Measurements from ENCODE around the gene HIC1. TPM values are rescaled to one million over a fixed set of nuclear protein-coding genes. Genes with fewer than 3 reads are reported as not detected.

HIC1 gene
- total RNA-seq, 4 donors from 2014 or later = 9.1 to 32.5 (median 14.7) TPM

- Histone ChIP-seq H3K9me3 (no peaks in the 10 kb centered on the region), H3K4me1 (peaks cover 7 to 24% (median 11%) of the 10 kb centered on the region in 4 donors), H3K36me3 (no peaks in the 10 kb centered on the region), H3K27me3 (no peaks in the 10 kb centered on the region), H3K27ac (no peak overlapping the region), H3K4me3 (no peak overlapping the region)
- intact Hi-C loops (cut with DNase I; ENCODE audit: low total_unique reads) = no loop called here
- 75% methylated on average over 8 of the region's 8 CpGs; no CpG with 5 or more reads in 1 of the 2 donors for WGBS, 2 donors (ENCODE audit: low coverage in 1 of 2)
- in situ Hi-C loops (cut with MboI; ENCODE audit: low pct_ligation_motif_present in 1 of 4, low pct_unique_long_range_greater_than_20kb in 1 of 4, low sequenced_read_pairs in 3 of 4) = no loop called here
- TF ChIP-seq, protein P1, sequence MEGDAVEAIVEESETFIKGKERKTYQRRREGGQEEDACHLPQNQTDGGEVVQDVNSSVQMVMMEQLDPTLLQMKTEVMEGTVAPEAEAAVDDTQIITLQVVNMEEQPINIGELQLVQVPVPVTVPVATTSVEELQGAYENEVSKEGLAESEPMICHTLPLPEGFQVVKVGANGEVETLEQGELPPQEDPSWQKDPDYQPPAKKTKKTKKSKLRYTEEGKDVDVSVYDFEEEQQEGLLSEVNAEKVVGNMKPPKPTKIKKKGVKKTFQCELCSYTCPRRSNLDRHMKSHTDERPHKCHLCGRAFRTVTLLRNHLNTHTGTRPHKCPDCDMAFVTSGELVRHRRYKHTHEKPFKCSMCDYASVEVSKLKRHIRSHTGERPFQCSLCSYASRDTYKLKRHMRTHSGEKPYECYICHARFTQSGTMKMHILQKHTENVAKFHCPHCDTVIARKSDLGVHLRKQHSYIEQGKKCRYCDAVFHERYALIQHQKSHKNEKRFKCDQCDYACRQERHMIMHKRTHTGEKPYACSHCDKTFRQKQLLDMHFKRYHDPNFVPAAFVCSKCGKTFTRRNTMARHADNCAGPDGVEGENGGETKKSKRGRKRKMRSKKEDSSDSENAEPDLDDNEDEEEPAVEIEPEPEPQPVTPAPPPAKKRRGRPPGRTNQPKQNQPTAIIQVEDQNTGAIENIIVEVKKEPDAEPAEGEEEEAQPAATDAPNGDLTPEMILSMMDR (IDR thresholded peaks at IDR 0.05) = no peak
- TF ChIP-seq POLR2AphosphoS5 (IDR thresholded peaks at IDR 0.05) (no peak), POLR2A (IDR thresholded peaks at IDR 0.05) (no peak), EP300 (IDR thresholded peaks at IDR 0.05; ENCODE audit: low read depth) (no peak)
- DNase-seq = no peak
Measured at GRCh38 chr17:2108170-2108569, 53.3 kb downstream of the HIC1 start.

- no peak overlapping the region for H3K4me3 ChIP-seq
- WGBS, 2 donors (ENCODE audit: low coverage in 1 of 2) = 91% methylated on average over 5 to 6 of the region's 6 CpGs
- intact Hi-C loops (cut with DNase I; ENCODE audit: low total_unique reads) (no loop called here), in situ Hi-C loops (cut with MboI; ENCODE audit: low pct_ligation_motif_present in 1 of 4, low pct_unique_long_range_greater_than_20kb in 1 of 4, low sequenced_read_pairs in 3 of 4) (no loop called here)
- H3K4me1 ChIP-seq = peaks cover 7 to 24% (median 11%) of the 10 kb centered on the region in 4 donors
- DNase-seq = no peak
- H3K27ac ChIP-seq = no peak overlapping the region
- TF ChIP-seq EP300 (IDR thresholded peaks at IDR 0.05; ENCODE audit: low read depth) = no peak
- no peak for TF ChIP-seq POLR2A (IDR thresholded peaks at IDR 0.05)
- TF ChIP-seq, protein P1 (IDR thresholded peaks at IDR 0.05) = no peak
- no peak for TF ChIP-seq POLR2AphosphoS5 (IDR thresholded peaks at IDR 0.05)
- no peaks in the 10 kb centered on the region for H3K27me3 ChIP-seq
- H3K9me3 ChIP-seq = no peaks in the 10 kb centered on the region
- no peaks in the 10 kb centered on the region for H3K36me3 ChIP-seq
Measured at GRCh38 chr17:2110436-2110835, 55.5 kb downstream of the HIC1 start.

DNA sequence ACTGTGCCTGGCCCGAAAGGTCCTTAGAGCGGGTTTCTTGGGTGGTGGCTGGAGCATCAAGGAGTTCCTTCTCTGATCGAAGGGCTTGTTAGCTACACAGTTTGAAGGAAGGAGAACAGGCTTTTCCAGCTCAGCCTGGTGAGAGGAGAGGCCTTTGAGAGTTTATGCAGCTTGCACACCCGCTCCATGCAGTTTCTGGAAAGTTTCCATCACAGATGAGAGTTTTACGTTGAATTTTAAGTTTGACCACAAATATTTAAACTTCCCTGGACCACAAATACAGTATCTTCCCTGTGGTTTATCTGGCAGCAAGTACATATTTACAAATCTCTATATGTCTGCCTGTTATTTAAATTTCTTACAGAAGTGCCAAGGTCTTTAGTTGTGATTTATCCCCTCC, 56.8 kb downstream of the HIC1 start:
- TF ChIP-seq EP300 (IDR thresholded peaks at IDR 0.05; ENCODE audit: low read depth) (no peak), POLR2A (IDR thresholded peaks at IDR 0.05) (no peak), POLR2AphosphoS5 (IDR thresholded peaks at IDR 0.05) (no peak)
- TF ChIP-seq, protein P1 (IDR thresholded peaks at IDR 0.05) = no peak

More for the DNA sequence above, 56.8 kb downstream of the HIC1 start:
- Histone ChIP-seq H3K27me3 (no peaks in the 10 kb centered on the region), H3K9me3 (no peaks in the 10 kb centered on the region), H3K4me1 (peaks cover 0 to 14% (median 7%) of the 10 kb centered on the region in 4 donors), H3K27ac (no peak overlapping the region), H3K36me3 (no peaks in the 10 kb centered on the region), H3K4me3 (no peak overlapping the region)
- intact Hi-C loops (cut with DNase I; ENCODE audit: low total_unique reads) = no loop called here
- DNase-seq = no peak
- 20 to 88% methylated on average over 1 to 5 of the region's 5 CpGs for WGBS, 2 donors (ENCODE audit: low coverage in 1 of 2)
- in situ Hi-C loops (cut with MboI; ENCODE audit: low pct_ligation_motif_present in 1 of 4, low pct_unique_long_range_greater_than_20kb in 1 of 4, low sequenced_read_pairs in 3 of 4) = no loop called here

Small RNAs within 50 kb of the gene (small RNA-seq; reads per million reads assigned to genes)
- gene AC090617.6 = 0 reads per million in 4 donors
- 0 reads per million in 4 donors for gene AC090617.9
- gene MIR132 = 6.2 to 37.4 (median 33.1) reads per million in 4 donors
- 1.8 to 15.7 (median 7.7) reads per million in 4 donors for gene MIR212
- 0 reads per million in 4 donors for gene OVCA2

Other genes with a start within 250 kb of the HIC1 start
- 10 to 100 TPM in 2 of 4 donors, 1 to 10 TPM in 2; 4.1 to 14.8 (median 9.0) TPM for gene SMYD4, start 225.2 kb upstream of the HIC1 start, total RNA-seq
- gene RPA1, start 225.1 kb upstream of the HIC1 start, total RNA-seq = 100 to 1,000 TPM in 1 of 4 donors, 10 to 100 TPM in 2, 1 to 10 TPM in 1; 6.4 to 160 (median 23.9) TPM
- under 1 TPM in 3 of 4 donors, not detected in 1; 0.27 to 0.60 (median 0.48) TPM for gene RTN4RL1, start 29.8 kb upstream of the HIC1 start, total RNA-seq
- 10 to 100 TPM; 32.4 to 88.8 (median 58.9) TPM for gene DPH1, start 24.9 kb upstream of the HIC1 start, total RNA-seq
- gene OVCA2, start 13.1 kb upstream of the HIC1 start, total RNA-seq = 10 to 100 TPM in 3 of 4 donors, 1 to 10 TPM in 1; 5.4 to 73.3 (median 36.9) TPM
- 100 to 1,000 TPM in 1 of 4 donors, 10 to 100 TPM in 3; 28.6 to 112 (median 39.1) TPM for gene SMG6, start 248.7 kb downstream of the HIC1 start, total RNA-seq
- gene SRR, start 248.8 kb downstream of the HIC1 start, total RNA-seq = 10 to 100 TPM in 2 of 4 donors, under 1 TPM in 1, not detected in 1; 0.40 to 23.1 (median 12.1) TPM